Type B pancreatic cell (in vitro differentiated cells): ENCODE data around the gene TOMT. TPM values are rescaled to one million over a fixed set of nuclear protein-coding genes. Genes with fewer than 3 reads are reported as not detected.
"Not testable (repeated sequence)": the region's sequence is repeated elsewhere in the genome, so short reads cannot be mapped to it uniquely, and the experiment has no call there.

ENCODE experiments used
- DNase-seq: peaks from one replicate; pipeline ENCODE4 v3.0.0; 2021; ENCODE audit warnings: mixed read lengths; ENCODE audit not compliant: unreplicated experiment; ENCODE audit errors: extremely low spot score
- H3K27ac Mint-ChIP-seq: 2 replicates; pipeline ENCODE4 v1.8.0; 2021; ENCODE audit warnings: mild to moderate bottlenecking, mixed read lengths
- H3K27me3 Mint-ChIP-seq: 2 replicates; pipeline ENCODE4 v1.8.0; 2021; ENCODE audit warnings: mixed read lengths
- H3K36me3 Mint-ChIP-seq: 2 replicates; pipeline ENCODE4 v1.8.0; 2021; ENCODE audit warnings: mixed read lengths
- H3K4me1 Mint-ChIP-seq: one replicate; pipeline ENCODE4 v1.8.0; 2021; ENCODE audit warnings: mixed read lengths; ENCODE audit not compliant: unreplicated experiment
- H3K4me3 Mint-ChIP-seq: 2 replicates; pipeline ENCODE4 v1.8.0; 2021; ENCODE audit warnings: mild to moderate bottlenecking, mixed read lengths
- H3K9me3 Mint-ChIP-seq: 2 replicates; pipeline ENCODE4 v1.8.0; 2021; ENCODE audit warnings: mixed read lengths
- CTCF ChIP-seq: fragments of 200-600 bp; sonication (generic); conservative IDR thresholded peaks from 2 replicates; pipeline ENCODE4 v1.5.0; 2021; ENCODE audit warnings: antibody characterized with exemption, mild to moderate bottlenecking
- total RNA-seq: library from RNA; stranded (reverse); gene quantifications from 2 replicates; pipeline ENCODE4 v1.2.1, GENCODE V29; 2021; ENCODE audit warnings: low replicate concordance

Gene TOMT
- total RNA-seq, 1 donor from 2014 or later = not detected

GRCh38 chr11:72129381-72129780 is 23.7 kb downstream of the TOMT start:
- H3K36me3 Mint-ChIP-seq = no peaks in the 10 kb centered on the region
- H3K9me3 Mint-ChIP-seq = no peaks in the 10 kb centered on the region
- no peak overlapping the region for H3K27ac Mint-ChIP-seq
- H3K27me3 Mint-ChIP-seq = peaks cover 20% of the 10 kb centered on the region
- no peak for DNase-seq
- no peak for TF ChIP-seq CTCF
- no peak overlapping the region for H3K4me3 Mint-ChIP-seq
- no peaks in the 10 kb centered on the region for H3K4me1 Mint-ChIP-seq

- no peak for DNase-seq
- no peaks in the 10 kb centered on the region for H3K36me3 Mint-ChIP-seq
- no peaks in the 10 kb centered on the region for H3K9me3 Mint-ChIP-seq
- H3K27me3 Mint-ChIP-seq = peaks cover 20% of the 10 kb centered on the region
- H3K4me1 Mint-ChIP-seq = no peaks in the 10 kb centered on the region
- H3K27ac Mint-ChIP-seq = no peak overlapping the region
- no peak for TF ChIP-seq CTCF
- no peak overlapping the region for H3K4me3 Mint-ChIP-seq
Measured at GRCh38 chr11:72132646-72133045, 26.9 kb downstream of the TOMT start.

DNA sequence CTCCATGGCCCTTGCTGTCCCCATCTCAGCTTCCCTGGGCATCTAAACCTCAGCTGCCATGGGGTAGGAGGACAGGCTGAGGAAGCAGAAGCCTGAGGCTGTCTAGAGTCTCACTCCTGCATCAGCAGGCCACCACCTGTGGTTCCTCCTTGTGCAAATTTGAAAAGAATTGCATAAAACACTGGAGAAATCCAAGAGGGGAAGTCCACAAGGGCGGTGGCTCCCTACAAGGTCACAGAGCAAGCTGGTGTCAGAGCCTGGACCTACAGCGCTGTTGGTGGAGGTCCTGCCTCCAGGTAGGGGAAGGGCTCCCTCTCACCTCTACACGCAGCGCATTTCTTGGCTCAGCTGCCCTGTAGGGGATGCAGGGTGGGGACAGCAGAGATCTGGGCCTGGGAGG is 29.7 kb downstream of the TOMT start, which contains the start of gene FOLR3:
Gene FOLR3, plus strand, starts transcription at position 253 of the 400 bp plus-strand sequence. CDS start 228 bp downstream, outside the sequence.
- not testable (repeated sequence) for H3K36me3 Mint-ChIP-seq, H3K4me1 Mint-ChIP-seq, H3K9me3 Mint-ChIP-seq, H3K4me3 Mint-ChIP-seq, H3K27ac Mint-ChIP-seq, DNase-seq
- peaks cover 15% of the 10 kb centered on the region for H3K27me3 Mint-ChIP-seq

GRCh38 chr11:72135891-72136683 is 30.4 kb downstream of the TOMT start:
- Mint-ChIP-seq H3K4me1 (no peaks in the 10 kb centered on the region), H3K27ac (no peak overlapping the region), H3K36me3 (no peaks in the 10 kb centered on the region), H3K27me3 (peaks cover 18% of the 10 kb centered on the region), H3K4me3 (no peak overlapping the region), H3K9me3 (no peaks in the 10 kb centered on the region)
- DNase-seq = no peak
- TF ChIP-seq CTCF = no peak

- H3K4me3 Mint-ChIP-seq = no peak overlapping the region
Measured at GRCh38 chr11:72136684-72137262, 31.0 kb downstream of the TOMT start.

More at GRCh38 chr11:72136684-72137262, 31.0 kb downstream of the TOMT start:
- no peak for DNase-seq
- no peak overlapping the region for H3K27ac Mint-ChIP-seq
- no peak for TF ChIP-seq CTCF
- no peaks in the 10 kb centered on the region for H3K4me1 Mint-ChIP-seq
- H3K27me3 Mint-ChIP-seq = peaks cover 19% of the 10 kb centered on the region
- H3K9me3 Mint-ChIP-seq = no peaks in the 10 kb centered on the region
- H3K36me3 Mint-ChIP-seq = no peaks in the 10 kb centered on the region
